CD14-positive monocyte (primary cell): ENCODE results near the gene RELN. TPM values are rescaled to one million over a fixed set of nuclear protein-coding genes. Genes with fewer than 3 reads are reported as not detected.

Experiments
- DNase-seq, 3 donors: peaks; one replicate each; pipeline ENCODE4 v3.0.0-alpha.2; 2011 to 2022
- H2AFZ ChIP-seq: 2 replicates; pipeline ENCODE4 v1.6.0; 2012; ENCODE audit warnings: mild to moderate bottlenecking, low read depth, low read length, inconsistent platforms; ENCODE audit not compliant: insufficient read depth, poor library complexity, severe bottlenecking
- H3K27ac ChIP-seq, 2 donors: 1 replicate in 1 of 2; 2 replicates in 1 of 2; pipeline ENCODE4 v1.5.1; 2012 to 2013; ENCODE audit warnings: low read length in 2 of 2, control low read depth in 1 of 2, inconsistent platforms in 1 of 2, low read depth in 1 of 2, mild to moderate bottlenecking in 1 of 2
- H3K27me3 ChIP-seq, 2 donors: one replicate each; pipeline versions ENCODE4 v1.6.0 to v1.6.1; 2011 to 2013; ENCODE audit warnings: low read length in 2 of 2; ENCODE audit not compliant: control insufficient read depth in 2 of 2, insufficient read depth in 2 of 2
- H3K36me3 ChIP-seq, 2 donors: replicated peaks in 1 of 2; 1 replicate in 1 of 2; 2 replicates in 1 of 2; pipeline versions ENCODE4 v1.5.1 to v1.6.1; 2012 to 2013; ENCODE audit warnings: low read length in 2 of 2, control low read depth in 1 of 2, inconsistent platforms in 1 of 2, mild to moderate bottlenecking in 1 of 2; ENCODE audit not compliant: insufficient read depth in 2 of 2, control insufficient read depth in 1 of 2
- H3K4me1 ChIP-seq, 2 donors: 1 replicate in 1 of 2; 2 replicates in 1 of 2; pipeline versions ENCODE4 v1.5.1 to v1.6.1; 2012 to 2013; ENCODE audit warnings: low read length in 2 of 2, control low read depth in 1 of 2, inconsistent platforms in 1 of 2, mild to moderate bottlenecking in 1 of 2, moderate library complexity in 1 of 2; ENCODE audit not compliant: insufficient read depth in 2 of 2, control insufficient read depth in 1 of 2
- H3K4me2 ChIP-seq: replicated peaks from 2 replicates; pipeline ENCODE3; 2012; ENCODE audit warnings: low read length, moderate library complexity, mild to moderate bottlenecking; ENCODE audit not compliant: poor library complexity, severe bottlenecking; ENCODE audit errors: extremely low read depth
- H3K4me3 ChIP-seq, 3 experiments: fragments of 200-600 bp in 1 of 3; sonication (generic) in 1 of 3; replicated peaks in 1 of 3; 1 replicate in 2 of 3; 2 replicates in 1 of 3; pipeline ENCODE4 v1.5.1; 2011 to 2013; ENCODE audit warnings: low read length in 3 of 3, mild to moderate bottlenecking in 3 of 3, control low read depth in 2 of 3, low read depth in 2 of 3, inconsistent platforms in 1 of 3, moderate library complexity in 1 of 3
- H3K79me2 ChIP-seq: 2 replicates; pipeline ENCODE4 v1.6.0; 2012; ENCODE audit warnings: mild to moderate bottlenecking, control low read depth, inconsistent platforms, low read length, moderate library complexity; ENCODE audit not compliant: insufficient read depth
- H3K9ac ChIP-seq: 2 replicates; pipeline ENCODE4 v1.6.0; 2017; ENCODE audit warnings: low read length, mild to moderate bottlenecking; ENCODE audit not compliant: insufficient read depth, poor library complexity, severe bottlenecking
- H3K9me3 ChIP-seq, 2 donors: replicated peaks in 1 of 2; 1 replicate in 1 of 2; 2 replicates in 1 of 2; pipeline versions ENCODE4 v1.5.1 to v1.6.1; 2012 to 2013; ENCODE audit warnings: low read length in 2 of 2, control low read depth in 1 of 2; ENCODE audit not compliant: control insufficient read depth in 1 of 2, insufficient read depth in 1 of 2
- H4K20me1 ChIP-seq: 2 replicates; pipeline ENCODE4 v1.6.0; 2012; ENCODE audit warnings: mild to moderate bottlenecking, low read length, control low read depth, moderate library complexity; ENCODE audit not compliant: insufficient read depth
- H3K27ac Mint-ChIP-seq, 7 donors: one replicate each; pipeline ENCODE4 v1.8.0; 2020; ENCODE audit warnings: mild to moderate bottlenecking in 7 of 7, mixed read lengths in 7 of 7, moderate library complexity in 6 of 7, inconsistent platforms in 2 of 7
- H3K27me3 Mint-ChIP-seq, 3 donors: one replicate each; pipeline ENCODE4 v1.8.0; 2021 to 2022; ENCODE audit warnings: low read depth in 3 of 3, mild to moderate bottlenecking in 3 of 3, mixed read lengths in 3 of 3, moderate library complexity in 3 of 3, inconsistent platforms in 1 of 3
- H3K36me3 Mint-ChIP-seq, 2 donors: one replicate each; pipeline ENCODE4 v1.8.0; 2020; ENCODE audit warnings: mixed read lengths in 2 of 2, inconsistent platforms in 1 of 2, mild to moderate bottlenecking in 1 of 2
- H3K4me1 Mint-ChIP-seq: one replicate; pipeline ENCODE4 v1.8.0; 2020; ENCODE audit warnings: mild to moderate bottlenecking, mixed read lengths
- H3K4me3 Mint-ChIP-seq, 2 donors: one replicate each; pipeline ENCODE4 v1.8.0; 2020; ENCODE audit warnings: mild to moderate bottlenecking in 2 of 2, mixed read lengths in 2 of 2, moderate library complexity in 1 of 2
- H3K9me3 Mint-ChIP-seq, 7 donors: one replicate each; pipeline ENCODE4 v1.8.0; 2020 to 2022; ENCODE audit warnings: mixed read lengths in 7 of 7, mild to moderate bottlenecking in 6 of 7, moderate library complexity in 6 of 7, inconsistent platforms in 2 of 7
- WGBS: methylation state at CpG from one replicate; pipeline ENCODE4 v1.1.5; 2013; ENCODE audit warnings: missing lambda C conversion rate; ENCODE audit not compliant: insufficient coverage; 5-methylcytosine and 5-hydroxymethylcytosine counted together
- intact Hi-C, 2 donors: fragments of 100-400 bp; cut with micrococcal nuclease; formaldehyde crosslinking; loops; one replicate each; pipeline versions ENCODE4 v1.15.0 to v1.15.1; 2023
- polyA plus RNA-seq, 3 donors: library from polyadenylated mRNA; depleted of rRNA in 1 of 3; unstranded in 2 of 3; stranded (reverse) in 1 of 3; fragments of 300-500 nt in 2 of 3; fragments of >200 nt in 1 of 3; fragmentation: Illumina TruSeq in 2 of 3; gene quantifications; 1 replicate in 2 of 3; 2 replicates in 1 of 3; pipeline ENCODE4 v1.2.3, GENCODE V29; 2012 to 2021
- TF ChIP-seq, protein P1 (sequence below): fragments of 200-600 bp; IDR thresholded peaks from one replicate; pipeline ENCODE4 v1.8.0; 2022; ENCODE audit warnings: antibody characterized with exemption, mild to moderate bottlenecking

The RELN gene
- polyA plus RNA-seq, 3 donors = not detected

DNA sequence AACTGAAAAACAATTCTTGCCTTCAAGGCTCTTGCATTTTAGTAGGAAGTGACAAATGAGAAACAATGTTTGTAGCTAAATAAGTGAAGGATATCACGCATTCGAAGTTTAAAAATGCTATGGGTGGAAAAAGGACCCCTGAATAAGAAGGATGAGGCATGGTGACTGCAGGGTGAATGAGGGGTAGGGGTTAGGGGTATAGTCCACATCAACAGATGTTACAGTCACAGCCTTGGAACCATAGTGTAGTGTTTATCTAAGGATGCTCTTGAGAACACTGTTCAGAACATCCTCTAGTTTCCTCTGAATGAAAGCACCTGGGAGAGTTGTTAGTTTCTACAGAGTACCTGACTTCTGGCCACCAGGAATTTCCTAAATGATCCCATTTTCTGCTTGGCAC, 157.0 kb downstream of the RELN start:
- Histone ChIP-seq H3K4me2 (no peak overlapping the region), H3K4me1 (no peaks in the 10 kb centered on the region), H3K27ac (no peak overlapping the region), H3K27me3 (no peaks in the 10 kb centered on the region), H3K36me3 (no peaks in the 10 kb centered on the region), H3K4me3 (no peak overlapping the region), H3K79me2 (no peaks in the 10 kb centered on the region), H3K9me3 (no peaks in the 10 kb centered on the region), H4K20me1 (no peaks in the 10 kb centered on the region), H3K9ac (no peak overlapping the region), H2AFZ (no peak overlapping the region)
- TF ChIP-seq, protein P1, sequence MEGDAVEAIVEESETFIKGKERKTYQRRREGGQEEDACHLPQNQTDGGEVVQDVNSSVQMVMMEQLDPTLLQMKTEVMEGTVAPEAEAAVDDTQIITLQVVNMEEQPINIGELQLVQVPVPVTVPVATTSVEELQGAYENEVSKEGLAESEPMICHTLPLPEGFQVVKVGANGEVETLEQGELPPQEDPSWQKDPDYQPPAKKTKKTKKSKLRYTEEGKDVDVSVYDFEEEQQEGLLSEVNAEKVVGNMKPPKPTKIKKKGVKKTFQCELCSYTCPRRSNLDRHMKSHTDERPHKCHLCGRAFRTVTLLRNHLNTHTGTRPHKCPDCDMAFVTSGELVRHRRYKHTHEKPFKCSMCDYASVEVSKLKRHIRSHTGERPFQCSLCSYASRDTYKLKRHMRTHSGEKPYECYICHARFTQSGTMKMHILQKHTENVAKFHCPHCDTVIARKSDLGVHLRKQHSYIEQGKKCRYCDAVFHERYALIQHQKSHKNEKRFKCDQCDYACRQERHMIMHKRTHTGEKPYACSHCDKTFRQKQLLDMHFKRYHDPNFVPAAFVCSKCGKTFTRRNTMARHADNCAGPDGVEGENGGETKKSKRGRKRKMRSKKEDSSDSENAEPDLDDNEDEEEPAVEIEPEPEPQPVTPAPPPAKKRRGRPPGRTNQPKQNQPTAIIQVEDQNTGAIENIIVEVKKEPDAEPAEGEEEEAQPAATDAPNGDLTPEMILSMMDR = no peak
- WGBS = 86% methylated on average over 2 of the region's 2 CpGs
- no peak overlapping the region for H3K4me3 Mint-ChIP-seq
- peaks cover 0 to 2% (median 0%) of the 10 kb centered on the region in 3 donors for H3K27me3 Mint-ChIP-seq
- H3K27ac Mint-ChIP-seq = no peak overlapping the region
- intact Hi-C loops = no loop called here
- peaks cover 0 to 5% (median 0%) of the 10 kb centered on the region in 7 donors for H3K9me3 Mint-ChIP-seq
- H3K36me3 Mint-ChIP-seq = no peaks in the 10 kb centered on the region
- no peak for DNase-seq
- no peaks in the 10 kb centered on the region for H3K4me1 Mint-ChIP-seq

DNA sequence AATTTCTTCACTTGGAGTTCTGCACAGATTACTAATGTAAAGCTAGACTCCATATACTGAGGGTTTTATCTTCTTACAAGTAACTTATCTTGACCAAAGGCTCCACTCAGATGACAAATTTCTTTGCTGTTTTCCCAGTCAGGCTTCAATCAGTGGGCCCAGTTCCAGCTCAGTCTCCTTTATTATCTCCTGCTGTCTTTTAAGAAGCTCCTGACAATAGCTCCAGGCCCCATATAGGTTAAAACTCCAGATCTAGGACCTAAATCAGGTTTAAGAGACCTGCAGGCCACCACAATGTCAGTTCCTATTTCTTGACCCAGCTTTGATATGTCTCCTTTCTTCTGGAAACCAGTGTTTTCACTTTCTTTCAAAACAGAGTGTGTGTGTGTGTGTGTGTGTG, 165.2 kb downstream of the RELN start:
- H3K4me2 ChIP-seq = no peak overlapping the region
- H3K4me1 Mint-ChIP-seq = no peaks in the 10 kb centered on the region
- intact Hi-C loops = no loop called here
- H4K20me1 ChIP-seq = no peaks in the 10 kb centered on the region
- H2AFZ ChIP-seq = no peak overlapping the region
- no peaks in the 10 kb centered on the region for H3K36me3 Mint-ChIP-seq
- no peaks in the 10 kb centered on the region for H3K79me2 ChIP-seq
- no peak overlapping the region for H3K9ac ChIP-seq
- H3K4me3 Mint-ChIP-seq = no peak overlapping the region
- DNase-seq = no peak
- H3K27ac Mint-ChIP-seq = no peak overlapping the region
- no peak overlapping the region for H3K4me3 ChIP-seq
- no peaks in the 10 kb centered on the region for H3K4me1 ChIP-seq
- H3K27me3 ChIP-seq = no peaks in the 10 kb centered on the region
- H3K9me3 ChIP-seq = no peaks in the 10 kb centered on the region
- H3K9me3 Mint-ChIP-seq = peaks cover 0 to 2% (median 0%) of the 10 kb centered on the region in 7 donors
- H3K36me3 ChIP-seq = no peaks in the 10 kb centered on the region
- TF ChIP-seq, protein P1 = no peak
- H3K27ac ChIP-seq = no peak overlapping the region
- H3K27me3 Mint-ChIP-seq = peaks cover 0 to 2% (median 0%) of the 10 kb centered on the region in 3 donors
